Stimulated activated CD4-positive, alpha-beta T cell treated with anti-CD3 and anti-CD28 coated beads, TNF-alpha, amount 100 ng/mL, for 1 hour (primary cell): ENCODE results near the gene CARD19.
"Not testable (repeated sequence)": the region's sequence is repeated elsewhere in the genome, so short reads cannot be mapped to it uniquely, and the experiment has no call there.

ENCODE experiments used
- DNase-seq, 3 donors: peaks; one replicate each; pipeline ENCODE4 v3.0.0-alpha.2; 2020; ENCODE audit warnings: low read depth in 3 of 3, low spot score in 1 of 3

Gene CARD19

DNA sequence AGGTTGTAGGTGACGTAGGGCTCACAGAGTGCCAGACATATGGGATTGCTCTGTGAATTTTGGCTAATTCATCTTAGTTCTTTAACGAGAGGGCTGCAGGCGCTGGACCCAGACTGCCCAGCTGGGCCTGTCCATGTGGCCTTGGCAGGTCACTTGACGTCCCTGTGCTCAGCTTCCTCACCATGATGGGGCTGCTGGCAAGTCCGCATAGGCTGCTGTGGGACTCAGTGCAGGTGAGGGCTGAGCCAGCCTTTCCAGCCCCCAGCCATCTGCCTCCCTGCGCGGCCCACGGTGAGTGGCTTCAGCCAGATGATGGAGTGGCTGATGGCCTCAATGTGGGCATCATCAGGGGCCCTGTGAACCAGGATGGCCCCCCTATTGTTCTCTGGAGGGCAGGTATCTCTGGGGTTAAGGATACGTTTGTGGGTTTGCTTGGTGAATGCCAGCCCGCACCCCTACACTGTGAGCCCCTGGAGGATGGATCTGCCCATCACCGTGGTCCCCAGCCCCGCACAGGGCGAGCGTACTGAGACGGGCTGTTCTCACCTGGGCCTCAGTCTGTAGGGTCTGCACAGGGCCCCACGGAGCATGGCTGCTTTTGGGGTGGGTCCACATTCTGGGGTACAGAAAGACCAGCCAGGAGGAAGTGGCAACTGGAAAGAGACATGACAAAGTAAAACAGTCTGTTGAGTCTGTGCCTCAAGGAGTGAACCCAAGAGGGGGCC lies 3.7 kb downstream of the CARD19 start:
- DNase-seq = no peak

- no peak for DNase-seq
Measured at GRCh38 chr9:93100276-93100636, 4.2 kb downstream of the CARD19 start.

DNA sequence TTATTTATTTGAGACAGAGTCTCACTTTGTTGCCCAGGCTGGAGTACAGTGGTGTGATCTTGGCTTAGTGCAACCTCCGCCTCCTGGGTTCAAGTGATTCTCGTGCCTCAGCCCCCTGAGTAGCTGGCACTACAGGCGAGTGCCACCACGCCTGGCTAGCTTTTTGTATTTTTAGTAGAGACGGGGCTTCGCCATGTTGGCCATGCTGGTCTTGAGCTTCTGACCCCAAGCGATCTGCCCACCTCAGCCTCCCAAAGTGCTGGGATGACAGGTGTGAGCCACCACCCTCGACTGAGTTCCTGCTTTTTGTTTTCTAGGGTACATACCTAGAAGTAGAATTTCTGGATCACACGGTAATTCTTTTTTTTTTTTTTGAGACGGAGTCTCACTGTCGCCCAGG lies 5.1 kb downstream of the CARD19 start:
- not testable (repeated sequence) for DNase-seq

DNA sequence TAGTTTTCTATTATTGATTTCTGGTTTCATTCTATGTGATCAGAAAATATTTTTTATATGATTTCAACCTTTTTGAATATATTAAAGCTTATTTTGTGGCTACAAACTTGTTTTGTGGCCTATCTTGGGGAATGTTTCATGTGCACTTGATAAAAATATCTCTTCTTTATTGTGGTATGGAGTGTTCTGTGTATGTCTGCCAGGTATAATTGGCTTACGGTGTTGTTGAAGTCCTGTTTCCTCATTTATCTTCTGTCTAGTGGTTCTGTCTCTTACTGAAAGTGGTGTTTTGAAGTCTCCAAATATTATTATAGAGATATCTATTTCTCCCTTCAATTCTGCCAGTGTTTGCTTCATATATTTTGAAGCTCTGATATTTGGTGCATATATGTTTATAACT lies 9.6 kb downstream of the CARD19 start:
- no peak for DNase-seq

DNA sequence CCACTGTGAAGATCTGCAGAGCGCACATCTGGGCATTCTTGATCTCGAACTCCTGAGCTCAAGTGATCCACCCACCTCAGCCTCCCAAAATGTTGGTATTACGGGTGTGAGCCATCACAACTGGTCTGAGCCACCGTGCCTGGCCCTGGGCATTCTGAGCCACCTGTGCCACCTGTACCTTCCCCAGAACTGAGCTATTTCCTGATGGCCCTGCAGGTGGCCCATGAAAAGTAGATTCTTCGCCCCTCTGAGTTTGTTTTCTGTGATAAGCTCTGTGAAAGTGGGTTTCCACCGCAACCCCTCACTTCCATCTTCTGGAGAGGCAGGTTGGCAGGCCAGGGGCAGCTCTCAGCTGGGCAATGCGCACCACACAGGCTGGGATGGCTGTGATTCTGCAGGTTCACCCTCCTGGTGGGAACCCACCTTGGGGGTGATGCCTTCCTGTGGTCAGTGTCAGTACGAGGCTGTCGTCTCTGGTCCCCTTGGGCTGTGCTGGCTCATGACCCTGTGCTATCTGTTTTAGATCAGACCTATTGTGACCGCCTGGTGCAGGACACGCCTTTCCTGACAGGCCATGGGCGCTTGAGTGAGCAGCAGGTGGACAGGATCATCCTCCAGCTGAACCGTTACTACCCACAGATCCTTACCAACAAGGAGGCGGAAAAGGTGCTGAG lies 11.3 kb downstream of the CARD19 start:
- no peak for DNase-seq

DNA sequence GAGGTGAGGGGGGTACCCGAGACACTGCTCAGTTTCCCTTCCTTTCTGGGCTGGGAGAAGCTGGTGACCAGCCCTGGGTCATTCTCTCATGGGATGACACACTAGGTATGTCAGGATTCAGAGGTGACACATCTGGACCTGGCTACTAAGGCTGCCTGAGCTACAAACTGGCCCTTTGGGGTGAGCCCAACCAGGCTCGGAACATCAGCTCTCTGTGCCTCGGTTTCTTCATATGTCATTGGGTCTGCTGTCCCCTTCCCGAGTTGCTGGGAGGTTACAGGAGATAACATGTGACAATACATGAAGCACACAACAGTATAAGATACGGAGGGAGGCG lies 11.8 kb downstream of the CARD19 start:
- DNase-seq = no peak

DNA sequence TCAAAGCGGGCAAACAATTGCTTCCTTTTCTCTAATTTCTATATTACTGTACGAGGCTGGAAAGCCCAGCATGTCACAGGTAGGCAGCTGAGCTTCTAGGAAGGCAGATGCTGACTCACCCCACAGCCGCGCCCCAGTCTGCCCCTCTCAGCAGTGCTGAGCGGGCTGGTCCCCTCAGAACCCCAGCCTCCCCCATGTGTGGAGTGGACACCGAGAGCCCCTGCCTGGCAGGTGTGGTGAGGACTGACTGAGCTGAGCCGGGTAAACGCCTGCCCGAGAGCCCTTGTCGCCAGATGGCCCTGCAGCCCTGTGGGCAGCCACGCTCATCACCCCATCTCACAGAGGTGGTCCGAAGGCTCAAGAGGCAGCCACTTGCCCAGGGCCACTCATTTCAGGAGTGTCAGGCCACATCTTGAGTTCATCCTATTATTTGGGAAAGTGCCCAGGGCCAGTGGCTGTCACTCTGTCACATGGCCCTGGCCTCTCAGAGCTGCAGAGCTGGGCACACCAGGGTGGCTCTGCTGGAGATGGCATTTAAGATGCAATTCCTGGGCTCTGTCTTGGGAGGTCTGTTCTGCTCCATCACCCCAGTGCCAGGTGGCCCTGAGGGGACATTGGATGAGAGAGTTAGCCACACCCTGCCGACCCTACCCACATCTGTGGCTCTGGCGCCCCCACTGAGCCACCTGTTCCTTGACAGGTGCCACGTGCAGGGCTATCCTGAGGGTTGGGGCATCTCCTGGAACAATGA lies 12.4 kb downstream of the CARD19 start:
- DNase-seq = no peak

GRCh38 chr9:93110311-93110855 lies 14.4 kb downstream of the CARD19 start:
- no peak for DNase-seq

- DNase-seq = no peak
Measured at GRCh38 chr9:93111001-93111370, 15.0 kb downstream of the CARD19 start.

DNA sequence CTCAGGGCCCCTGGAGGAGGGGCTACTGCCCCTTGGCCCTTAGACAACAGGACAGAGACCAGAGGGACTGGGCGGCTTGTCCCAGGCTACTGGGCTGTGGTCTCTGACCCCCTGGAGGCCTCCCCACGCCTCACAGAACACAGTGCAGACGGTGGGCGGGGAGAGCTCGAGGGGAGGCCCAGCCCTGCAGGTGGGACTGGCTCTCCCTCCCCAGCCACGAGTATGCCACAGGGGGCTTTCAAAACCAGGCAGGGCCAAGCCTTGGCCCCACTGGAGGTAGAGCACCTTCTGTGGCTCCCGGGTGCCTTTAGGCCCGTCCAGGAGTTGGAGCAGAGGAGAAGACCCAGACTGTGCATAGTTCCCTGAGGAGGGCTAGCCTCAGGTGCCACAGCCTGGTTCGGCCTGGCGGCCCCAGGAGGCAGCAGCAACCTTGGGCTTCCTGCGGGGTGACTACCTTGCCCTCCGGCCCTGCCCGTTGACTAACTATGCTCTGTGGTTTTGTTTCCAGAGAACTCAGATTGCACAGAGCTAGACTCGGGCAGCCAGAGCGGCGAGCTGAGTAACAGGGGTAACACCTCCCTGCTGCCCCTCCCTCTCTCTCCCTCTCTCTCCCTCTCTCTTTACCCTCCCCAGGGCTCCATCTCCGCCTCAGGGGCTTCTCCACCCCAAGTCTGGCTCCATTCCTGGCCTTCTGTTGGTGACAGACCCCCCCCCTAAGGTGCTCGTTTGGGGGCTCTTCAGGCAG lies 15.5 kb downstream of the CARD19 start:
- no peak for DNase-seq

- no peak for DNase-seq
Measured at GRCh38 chr9:93112116-93112863, 16.3 kb downstream of the CARD19 start.

DNA sequence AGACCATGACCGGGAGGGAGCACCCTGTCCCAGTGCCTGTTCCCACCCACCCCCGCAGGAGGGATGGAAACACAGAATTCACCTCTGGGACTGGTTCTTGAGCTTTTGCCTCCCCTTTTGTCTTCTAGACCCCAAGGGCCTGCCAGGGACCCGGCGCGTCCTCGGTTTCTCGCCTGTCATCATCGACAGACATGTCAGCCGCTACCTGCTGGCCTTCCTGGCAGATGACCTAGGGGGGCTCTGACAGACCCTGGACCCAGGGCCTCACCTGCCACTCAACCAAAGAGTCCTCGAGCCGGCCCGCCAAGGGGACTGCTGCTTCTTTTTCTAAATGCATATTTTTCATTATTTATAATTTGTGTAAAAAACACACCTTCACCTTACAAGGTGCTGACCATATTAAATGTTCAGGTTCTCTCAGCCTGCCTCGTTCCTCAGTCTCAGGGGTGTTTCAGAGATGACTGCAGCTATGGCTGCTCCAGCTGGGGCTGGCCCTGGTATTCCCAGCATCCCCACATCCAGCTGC lies 16.9 kb downstream of the CARD19 start:
- DNase-seq = no peak

- DNase-seq = no peak
Measured at GRCh38 chr9:93114169-93114983, 18.4 kb downstream of the CARD19 start.

DNA sequence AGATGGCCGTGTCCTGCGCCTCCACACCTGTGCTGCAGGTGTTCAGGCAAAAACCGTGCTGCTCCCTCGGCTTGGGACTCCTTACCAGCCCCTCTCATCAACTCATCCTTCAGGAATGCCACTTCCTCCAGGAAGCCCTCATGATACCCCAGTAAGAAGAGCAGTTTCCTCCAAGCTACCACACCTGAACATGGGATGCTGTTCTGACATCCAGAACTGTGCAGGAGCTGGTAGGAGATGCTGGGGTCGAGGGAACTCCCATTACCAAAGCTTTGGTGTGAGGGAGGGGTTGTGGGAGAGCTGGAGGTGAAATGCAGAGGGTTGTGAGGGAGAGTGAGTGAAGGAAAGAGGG lies 18.9 kb downstream of the CARD19 start:
- no peak for DNase-seq

DNA sequence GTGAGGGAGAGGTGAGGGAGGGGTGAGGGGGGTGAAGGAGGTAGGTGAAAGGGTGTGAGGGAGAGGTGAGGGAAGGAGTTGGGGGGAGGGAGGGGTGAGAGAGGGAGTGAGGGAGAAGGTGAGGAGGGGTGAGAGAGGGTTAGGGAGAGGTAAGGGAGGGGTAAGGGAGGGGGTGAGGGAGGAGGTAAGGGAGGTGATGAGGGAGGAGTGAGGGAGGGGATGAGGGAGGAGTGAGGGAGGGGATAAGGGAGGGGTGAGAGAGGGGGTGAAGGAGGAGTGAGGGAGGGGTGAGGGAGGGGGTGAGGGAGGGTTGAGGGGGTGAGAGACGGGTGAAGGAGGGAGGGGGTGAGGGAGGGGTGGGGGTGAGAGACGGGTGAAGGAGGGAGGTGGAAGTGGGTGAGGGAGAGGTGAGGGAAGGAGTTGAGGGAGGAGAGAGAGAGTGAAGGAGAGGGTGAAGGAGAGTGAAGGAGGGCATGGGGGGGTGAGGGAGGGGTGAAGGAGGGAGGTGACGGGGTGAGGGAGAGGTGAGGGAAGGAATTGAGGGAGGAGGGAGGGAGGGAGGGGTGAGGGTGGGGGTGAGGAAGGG lies 19.6 kb downstream of the CARD19 start:
- DNase-seq = no peak

GRCh38 chr9:93116072-93116961 lies 20.3 kb downstream of the CARD19 start:
- no peak for DNase-seq

- not testable (repeated sequence) for DNase-seq
Measured at GRCh38 chr9:93117521-93117920, 21.5 kb downstream of the CARD19 start.
